Astrocyte (in vitro differentiated cells and primary cell): ENCODE results near the gene ZNF208. TPM values are rescaled to one million over a fixed set of nuclear protein-coding genes. Genes with fewer than 3 reads are reported as not detected.

Experiments
- DNase-seq: peaks from one replicate; pipeline ENCODE4 v3.0.0-alpha.2; 2010; ENCODE audit warnings: low read depth
- FAIRE-seq: peaks from 2 replicates; lab custom pipeline; 2011; peaks lifted over from hg19 to GRCh38; lab: Jason Lieb, UNC
- H2AFZ ChIP-seq: 2 replicates; pipeline ENCODE4 v1.6.0; 2012; ENCODE audit warnings: low read depth, low read length, inconsistent platforms
- H3K27ac ChIP-seq: 2 replicates; pipeline ENCODE4 v1.5.1; 2011; ENCODE audit warnings: low read depth, low read length, inconsistent platforms
- H3K27me3 ChIP-seq: 2 replicates; pipeline ENCODE4 v1.6.0; 2011; ENCODE audit warnings: low read length, inconsistent platforms; ENCODE audit not compliant: insufficient read depth
- H3K36me3 ChIP-seq: 2 replicates; pipeline ENCODE4 v1.5.1; 2011; ENCODE audit warnings: low read length, inconsistent platforms; ENCODE audit not compliant: insufficient read depth
- H3K4me1 ChIP-seq: 2 replicates; pipeline ENCODE4 v1.5.1; 2011; ENCODE audit warnings: low read length, inconsistent platforms; ENCODE audit not compliant: insufficient read depth
- H3K4me2 ChIP-seq: 2 replicates; pipeline ENCODE4 v1.6.0; 2012; ENCODE audit warnings: low read length, inconsistent platforms
- H3K4me3 ChIP-seq: 2 replicates; pipeline ENCODE4 v1.5.1; 2011; ENCODE audit warnings: low read depth, mild to moderate bottlenecking, low read length, inconsistent platforms; ENCODE audit not compliant: insufficient read depth
- H3K79me2 ChIP-seq: 2 replicates; pipeline ENCODE4 v1.6.0; 2012; ENCODE audit warnings: mild to moderate bottlenecking, low read length, inconsistent platforms; ENCODE audit not compliant: insufficient read depth
- H3K9ac ChIP-seq: 2 replicates; pipeline ENCODE4 v1.6.0; 2012; ENCODE audit warnings: mild to moderate bottlenecking, low read length, inconsistent platforms
- H3K9me3 ChIP-seq: 2 replicates; pipeline ENCODE4 v1.5.1; 2012; ENCODE audit warnings: low read depth, mild to moderate bottlenecking, low read length, inconsistent platforms; ENCODE audit not compliant: insufficient read depth
- H4K20me1 ChIP-seq: 2 replicates; pipeline ENCODE4 v1.6.0; 2012; ENCODE audit warnings: low read length, inconsistent platforms; ENCODE audit not compliant: insufficient read depth
- H3K27ac Mint-ChIP-seq: one replicate; pipeline ENCODE4 v1.8.0; 2021; ENCODE audit warnings: mild to moderate bottlenecking, mixed read lengths; ENCODE audit not compliant: unreplicated experiment
- H3K27me3 Mint-ChIP-seq: one replicate; pipeline ENCODE4 v1.8.0; 2021; ENCODE audit warnings: low read depth, mixed read lengths; ENCODE audit not compliant: unreplicated experiment
- H3K36me3 Mint-ChIP-seq: one replicate; pipeline ENCODE4 v1.8.0; 2021; ENCODE audit warnings: low read depth, mixed read lengths; ENCODE audit not compliant: unreplicated experiment
- H3K4me1 Mint-ChIP-seq: one replicate; pipeline ENCODE4 v1.8.0; 2021; ENCODE audit warnings: low read depth, mixed read lengths; ENCODE audit not compliant: unreplicated experiment
- H3K4me3 Mint-ChIP-seq: one replicate; pipeline ENCODE4 v1.8.0; 2021; ENCODE audit warnings: mild to moderate bottlenecking, moderate library complexity, mixed read lengths; ENCODE audit not compliant: unreplicated experiment
- H3K9me3 Mint-ChIP-seq: one replicate; pipeline ENCODE4 v1.8.0; 2021; ENCODE audit warnings: mild to moderate bottlenecking, mixed read lengths; ENCODE audit not compliant: unreplicated experiment
- EZH2 ChIP-seq: IDR thresholded peaks from 2 replicates; pipeline ENCODE4 v1.6.1; 2012; ENCODE audit warnings: mild to moderate bottlenecking, low read length, inconsistent platforms; ENCODE audit not compliant: insufficient read depth
- total RNA-seq: library from RNA; stranded (reverse); gene quantifications from 2 replicates; pipeline ENCODE4 v1.2.1, GENCODE V29; 2021
- TF ChIP-seq, protein P1 (sequence below): IDR thresholded peaks from 2 replicates; pipeline ENCODE4 v1.5.1; 2011; ENCODE audit warnings: low read depth, mild to moderate bottlenecking, inconsistent platforms, low read length, moderate library complexity; ENCODE audit not compliant: insufficient read depth

Gene ZNF208
- total RNA-seq, 1 donor from 2014 or later = 0.05 TPM

DNA sequence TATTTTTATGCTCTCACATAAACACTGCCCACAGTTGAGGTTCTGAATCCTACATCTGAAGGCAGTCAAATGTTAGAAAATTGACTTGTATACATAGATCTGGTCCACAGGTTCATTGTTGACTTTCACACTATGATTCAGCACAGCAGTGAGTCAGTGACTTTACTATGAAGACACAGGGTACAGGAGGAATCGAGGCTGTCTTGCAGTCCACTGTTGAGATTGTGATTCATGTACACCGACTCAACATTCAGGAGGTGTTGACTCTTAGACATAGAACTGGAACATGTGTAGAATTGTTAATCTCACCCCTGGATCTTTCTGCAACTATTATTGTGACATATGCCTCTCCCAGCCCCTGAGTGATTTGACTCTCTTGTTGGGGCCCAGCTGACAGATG lies 100.4 kb downstream of the ZNF208 start:
- no peak overlapping the region for H3K4me2 ChIP-seq
- Mint-ChIP-seq H3K36me3 (no peaks in the 10 kb centered on the region), H3K9me3 (peaks cover 9% of the 10 kb centered on the region), H3K27me3 (no peaks in the 10 kb centered on the region), H3K27ac (no peak overlapping the region), H3K4me1 (no peaks in the 10 kb centered on the region), H3K4me3 (no peak overlapping the region)
- H3K27ac ChIP-seq = no peak overlapping the region
- peaks cover 28% of the 10 kb centered on the region for H3K9me3 ChIP-seq
- H2AFZ ChIP-seq = no peak overlapping the region
- H4K20me1 ChIP-seq = no peaks in the 10 kb centered on the region
- H3K79me2 ChIP-seq = no peaks in the 10 kb centered on the region
- no peak for DNase-seq
- no peaks in the 10 kb centered on the region for H3K36me3 ChIP-seq
- no peak overlapping the region for H3K4me3 ChIP-seq
- no peaks in the 10 kb centered on the region for H3K27me3 ChIP-seq
- no peak for FAIRE-seq
- TF ChIP-seq EZH2 = no peak
- TF ChIP-seq, protein P1, sequence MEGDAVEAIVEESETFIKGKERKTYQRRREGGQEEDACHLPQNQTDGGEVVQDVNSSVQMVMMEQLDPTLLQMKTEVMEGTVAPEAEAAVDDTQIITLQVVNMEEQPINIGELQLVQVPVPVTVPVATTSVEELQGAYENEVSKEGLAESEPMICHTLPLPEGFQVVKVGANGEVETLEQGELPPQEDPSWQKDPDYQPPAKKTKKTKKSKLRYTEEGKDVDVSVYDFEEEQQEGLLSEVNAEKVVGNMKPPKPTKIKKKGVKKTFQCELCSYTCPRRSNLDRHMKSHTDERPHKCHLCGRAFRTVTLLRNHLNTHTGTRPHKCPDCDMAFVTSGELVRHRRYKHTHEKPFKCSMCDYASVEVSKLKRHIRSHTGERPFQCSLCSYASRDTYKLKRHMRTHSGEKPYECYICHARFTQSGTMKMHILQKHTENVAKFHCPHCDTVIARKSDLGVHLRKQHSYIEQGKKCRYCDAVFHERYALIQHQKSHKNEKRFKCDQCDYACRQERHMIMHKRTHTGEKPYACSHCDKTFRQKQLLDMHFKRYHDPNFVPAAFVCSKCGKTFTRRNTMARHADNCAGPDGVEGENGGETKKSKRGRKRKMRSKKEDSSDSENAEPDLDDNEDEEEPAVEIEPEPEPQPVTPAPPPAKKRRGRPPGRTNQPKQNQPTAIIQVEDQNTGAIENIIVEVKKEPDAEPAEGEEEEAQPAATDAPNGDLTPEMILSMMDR = no peak
- no peaks in the 10 kb centered on the region for H3K4me1 ChIP-seq
- no peak overlapping the region for H3K9ac ChIP-seq

DNA sequence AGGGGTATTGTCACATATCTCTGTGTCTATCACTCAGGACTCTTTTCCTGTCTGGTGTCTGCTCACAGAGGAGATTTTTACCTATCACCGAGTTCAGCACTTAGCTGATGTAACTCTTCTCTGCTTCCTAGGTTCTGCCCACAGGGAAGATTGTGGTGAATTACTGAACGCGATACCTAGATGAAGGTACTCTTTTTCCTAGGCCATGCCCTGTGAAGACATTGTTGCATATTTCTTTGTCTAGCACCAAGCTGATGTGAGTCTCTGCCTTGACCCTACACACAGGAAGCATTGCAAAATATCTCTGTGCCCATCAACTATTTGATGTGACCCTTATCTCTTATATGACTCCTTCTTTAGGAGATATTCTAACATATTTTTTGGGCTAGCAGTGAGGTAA lies 102.7 kb downstream of the ZNF208 start:
- Histone ChIP-seq H3K4me1 (no peaks in the 10 kb centered on the region), H3K9ac (no peak overlapping the region), H3K36me3 (no peaks in the 10 kb centered on the region), H3K4me3 (no peak overlapping the region), H3K27me3 (no peaks in the 10 kb centered on the region), H3K4me2 (no peak overlapping the region), H3K27ac (no peak overlapping the region), H2AFZ (no peak overlapping the region), H4K20me1 (no peaks in the 10 kb centered on the region), H3K9me3 (peaks cover 27% of the 10 kb centered on the region), H3K79me2 (no peaks in the 10 kb centered on the region)
- FAIRE-seq = no peak
- H3K9me3 Mint-ChIP-seq = peaks cover 10% of the 10 kb centered on the region
- no peaks in the 10 kb centered on the region for H3K27me3 Mint-ChIP-seq
- H3K27ac Mint-ChIP-seq = no peak overlapping the region
- no peaks in the 10 kb centered on the region for H3K4me1 Mint-ChIP-seq
- H3K36me3 Mint-ChIP-seq = no peaks in the 10 kb centered on the region
- no peak overlapping the region for H3K4me3 Mint-ChIP-seq
- no peak for TF ChIP-seq EZH2
- TF ChIP-seq, protein P1 = no peak
- no peak for DNase-seq

DNA sequence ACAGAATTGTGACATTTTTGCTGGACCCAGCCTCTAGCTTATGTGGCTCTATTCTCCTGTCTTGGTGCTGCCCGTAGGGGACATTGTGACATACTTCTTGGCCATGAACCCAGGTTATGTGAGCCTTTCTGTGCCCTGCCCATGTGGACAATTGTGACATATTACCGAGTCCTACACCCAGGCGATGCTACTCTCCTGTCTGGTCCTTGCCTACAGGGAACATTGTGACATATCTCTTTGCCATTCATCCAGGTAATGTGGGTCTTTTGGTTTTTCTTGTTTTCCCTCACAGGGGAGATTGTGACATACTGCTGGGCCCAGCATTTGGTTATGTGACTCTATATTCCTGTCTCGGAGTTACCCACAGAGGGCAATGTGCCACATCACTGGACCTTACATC lies 103.2 kb downstream of the ZNF208 start:
- H3K9me3 Mint-ChIP-seq = peaks cover 8% of the 10 kb centered on the region
- Histone ChIP-seq H3K79me2 (no peaks in the 10 kb centered on the region), H3K4me3 (no peak overlapping the region), H3K4me2 (no peak overlapping the region), H3K36me3 (no peaks in the 10 kb centered on the region), H2AFZ (no peak overlapping the region), H4K20me1 (no peaks in the 10 kb centered on the region), H3K4me1 (no peaks in the 10 kb centered on the region), H3K9me3 (peaks cover 27% of the 10 kb centered on the region), H3K27me3 (no peaks in the 10 kb centered on the region), H3K9ac (no peak overlapping the region), H3K27ac (no peak overlapping the region)
- H3K27ac Mint-ChIP-seq = no peak overlapping the region
- no peak overlapping the region for H3K4me3 Mint-ChIP-seq
- no peak for DNase-seq
- TF ChIP-seq, protein P1 = no peak
- no peak for TF ChIP-seq EZH2
- no peaks in the 10 kb centered on the region for H3K36me3 Mint-ChIP-seq
- no peak for FAIRE-seq
- H3K4me1 Mint-ChIP-seq = no peaks in the 10 kb centered on the region
- no peaks in the 10 kb centered on the region for H3K27me3 Mint-ChIP-seq
